GM13977 (cell line): ENCODE data around the gene AMFR.

Source experiments
- DNase-seq: peaks from one replicate; pipeline ENCODE4 v3.0.0; 2012; ENCODE audit warnings: low spot score
- CTCF ChIP-seq: IDR thresholded peaks from 2 replicates; pipeline ENCODE4 v1.5.1; 2012; ENCODE audit warnings: mild to moderate bottlenecking, control low read depth; ENCODE audit not compliant: insufficient read depth; ENCODE audit errors: extremely low read depth, missing control alignments
- in situ Hi-C: fragments of 300-500 bp; cut with MboI; formaldehyde crosslinking; loops from one replicate; pipeline ENCODE4 v1.12.0; 2022; ENCODE audit warnings: low sequenced_read_pairs, low pct_unique_long_range_greater_than_20kb, mixed read lengths, inconsistent platforms; ENCODE audit not compliant: unreplicated experiment

Gene AMFR

GRCh38 chr16:56331915-56332314 is 93.4 kb downstream of the AMFR start:
- no peak for TF ChIP-seq CTCF
- in situ Hi-C loops = no loop called here
- DNase-seq = no peak

DNA sequence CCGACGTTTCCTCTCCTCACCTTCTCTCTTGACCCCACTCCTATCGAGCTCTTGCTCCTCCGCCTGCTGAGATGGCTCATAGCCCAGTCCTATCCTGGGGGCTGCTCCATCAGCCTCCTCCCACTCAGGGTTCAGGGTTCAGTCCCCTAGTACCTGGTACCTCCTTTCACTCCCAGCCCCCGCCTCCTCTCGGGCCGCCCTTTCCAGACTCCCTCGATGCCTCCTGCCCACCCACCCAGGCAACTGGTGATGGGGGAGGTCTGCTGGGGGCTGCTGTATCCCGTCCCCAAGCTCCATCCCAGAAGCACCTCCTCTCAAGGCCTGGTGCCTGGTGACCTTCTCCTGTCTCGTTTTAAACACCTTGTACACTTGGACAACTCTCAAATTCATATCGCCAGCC is 93.9 kb downstream of the AMFR start:
- DNase-seq = no peak
- TF ChIP-seq CTCF = no peak
- in situ Hi-C loops = no loop called here

- in situ Hi-C loops = no loop called here
- no peak for TF ChIP-seq CTCF
- DNase-seq = no peak
These were observed 94.9 kb downstream of the AMFR start for GRCh38 chr16:56330476-56330875.

DNA sequence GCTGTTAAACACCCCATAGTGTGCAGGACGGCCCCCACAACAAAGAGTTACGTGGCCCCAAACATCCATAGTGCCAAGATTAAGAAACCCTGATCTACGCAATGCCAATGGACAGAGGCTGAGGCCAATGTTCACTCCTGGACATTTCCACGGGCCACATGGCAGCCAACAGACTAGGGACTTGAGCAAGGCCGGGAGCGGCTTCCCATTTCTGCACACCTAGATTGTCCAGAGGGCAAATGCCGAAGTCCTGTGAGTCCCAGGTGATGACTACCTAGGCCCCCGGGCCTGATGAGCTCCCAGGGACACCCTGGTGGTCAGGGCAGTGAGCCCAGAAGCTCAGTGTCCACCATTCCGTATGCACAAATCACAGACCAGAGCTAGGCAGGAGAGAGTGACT is 95.5 kb downstream of the AMFR start:
- TF ChIP-seq CTCF = no peak
- in situ Hi-C loops = loop anchor here (10.0 kb wide), 1 partner anchor 385 kb away; no protein-coding TSS in a partner anchor
- no peak for DNase-seq

DNA sequence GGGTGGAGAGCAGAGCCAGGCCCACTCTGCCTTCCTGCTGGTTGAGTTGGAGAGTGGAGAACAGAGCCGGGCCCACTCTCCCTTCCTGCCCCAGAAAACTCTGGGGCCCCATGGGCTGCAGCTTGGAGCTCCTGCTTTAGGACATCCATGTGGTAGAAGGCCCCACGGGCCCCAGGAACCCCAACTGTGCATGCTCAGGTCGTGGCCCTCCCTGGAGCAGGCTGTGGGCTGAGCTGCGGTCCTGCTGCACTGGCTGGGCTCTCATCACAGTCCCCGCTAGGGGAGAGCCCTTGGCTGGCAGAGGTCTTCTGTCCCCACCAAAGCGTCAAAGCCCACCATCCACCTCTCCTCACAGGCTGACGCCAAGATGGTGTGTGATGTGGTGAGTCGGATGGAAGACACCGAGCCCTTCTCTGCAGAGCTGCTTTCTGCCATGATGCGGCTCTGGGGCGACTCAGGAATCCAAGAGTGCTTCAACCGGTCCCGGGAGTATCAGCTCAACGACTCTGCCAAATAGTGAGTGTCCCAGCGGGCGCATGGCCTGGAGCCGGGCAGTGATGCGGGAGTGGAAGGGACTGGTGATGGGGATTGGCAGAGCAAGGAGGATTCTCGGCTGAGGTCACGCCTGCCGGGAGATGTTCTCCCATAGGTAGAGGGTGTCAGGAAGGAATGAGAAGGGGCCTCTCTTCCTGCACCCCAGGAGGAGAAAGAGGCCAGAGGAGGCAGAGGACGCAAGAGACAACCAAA is 96.9 kb downstream of the AMFR start:
- no peak for DNase-seq
- in situ Hi-C loops = loop anchor here (10.0 kb wide), 1 partner anchor 384 kb away; no protein-coding TSS in a partner anchor
- TF ChIP-seq CTCF = no peak

DNA sequence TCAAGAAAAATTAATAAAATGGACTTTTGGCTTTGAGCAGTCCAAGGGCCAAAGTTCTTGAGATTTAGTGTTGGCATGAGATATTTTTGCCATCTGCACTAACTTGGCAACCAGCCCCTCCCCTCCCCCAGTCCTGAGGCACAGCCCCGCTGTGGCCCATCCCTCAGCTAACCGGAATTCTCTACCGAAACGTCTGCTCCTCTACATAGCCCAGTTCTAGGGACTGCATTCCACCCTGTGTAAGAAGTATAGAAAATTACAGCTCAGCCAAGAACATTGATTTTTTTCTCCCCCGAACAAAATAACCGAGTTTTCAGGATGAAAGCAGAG is 97.5 kb downstream of the AMFR start:
- TF ChIP-seq CTCF = no peak
- DNase-seq = no peak
- in situ Hi-C loops = loop anchor here (10.0 kb wide), 1 partner anchor 383 kb away; no protein-coding TSS in a partner anchor
